SK-N-SH treated with all-trans-retinoic acid at 6 μM for 48 hours (cell line): ENCODE results near the gene PDZD4.

ENCODE experiments used
- ISL1 ChIP-seq: fragments of 250-450 bp; sonication (Bioruptor Pico); IDR thresholded peaks from 2 replicates; pipeline ENCODE4 v2.1.2; 2022; ENCODE audit warnings: mild to moderate bottlenecking, moderate library complexity
- RARB ChIP-seq: fragments of 250-450 bp; sonication (Bioruptor Pico); IDR thresholded peaks from 2 replicates; pipeline ENCODE4 v1.8.0; 2021; ENCODE audit warnings: mild to moderate bottlenecking, moderate library complexity
- ZFP3 ChIP-seq: fragments of 250-450 bp; sonication (Bioruptor Pico); IDR thresholded peaks from 2 replicates; pipeline ENCODE4 v1.5.0; 2020; ENCODE audit warnings: mild to moderate bottlenecking, moderate library complexity
- ZFP30 ChIP-seq: fragments of 450-650 bp; formaldehyde crosslinking; IDR thresholded peaks from 2 replicates; pipeline ENCODE4 v1.5.0; 2022; ENCODE audit warnings: mild to moderate bottlenecking, moderate library complexity
- ZNF70 ChIP-seq: fragments of 450-650 bp; formaldehyde crosslinking; IDR thresholded peaks from 2 replicates; pipeline ENCODE4 v1.5.0; 2020; ENCODE audit warnings: mild to moderate bottlenecking, moderate library complexity
- ZNF8 ChIP-seq: fragments of 450-650 bp; formaldehyde crosslinking; IDR thresholded peaks from 2 replicates; pipeline ENCODE4 v1.5.0; 2020; ENCODE audit warnings: mild to moderate bottlenecking, moderate library complexity
- TF ChIP-seq, protein P1 (sequence below): fragments of 250-450 bp; sonication (Bioruptor Pico); IDR thresholded peaks from 2 replicates; pipeline ENCODE4 v1.8.0; 2021; ENCODE audit warnings: low read depth, mild to moderate bottlenecking, moderate library complexity, borderline replicate concordance
- TF ChIP-seq, protein P2 (sequence below): fragments of 250-450 bp; sonication (Bioruptor Pico); IDR thresholded peaks from 2 replicates; pipeline ENCODE4 v1.8.0; 2020; ENCODE audit warnings: mild to moderate bottlenecking, moderate library complexity, borderline replicate concordance

DNA sequence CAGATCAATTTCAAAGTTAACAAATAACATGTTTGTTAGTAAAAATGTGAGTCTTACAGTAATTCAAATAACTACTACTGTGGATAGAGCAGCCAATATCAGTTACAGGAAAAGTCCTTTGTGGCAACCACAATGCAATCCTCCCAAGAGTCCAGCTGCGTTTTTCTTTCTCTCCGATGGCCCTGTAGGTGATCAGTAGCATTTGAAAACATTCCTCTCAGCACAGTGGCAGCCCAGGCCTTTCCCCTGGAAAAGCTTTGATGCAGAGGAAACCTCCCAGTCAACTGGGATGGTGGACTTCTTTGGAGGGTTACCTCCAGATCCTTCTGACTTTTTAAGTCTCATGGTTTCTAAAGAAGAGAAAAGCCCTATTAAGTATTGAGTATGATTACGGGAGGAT lies 18.0 kb upstream of the PDZD4 start:
- TF ChIP-seq RARB (no peak), ZFP3 (CRISPR knock-in tag) (no peak), ZNF8 (CRISPR knock-in tag) (no peak), ZNF70 (CRISPR knock-in tag) (no peak), ISL1 (CRISPR knock-in tag) (no peak), ZFP30 (CRISPR knock-in tag) (no peak)
- TF ChIP-seq, protein P1, sequence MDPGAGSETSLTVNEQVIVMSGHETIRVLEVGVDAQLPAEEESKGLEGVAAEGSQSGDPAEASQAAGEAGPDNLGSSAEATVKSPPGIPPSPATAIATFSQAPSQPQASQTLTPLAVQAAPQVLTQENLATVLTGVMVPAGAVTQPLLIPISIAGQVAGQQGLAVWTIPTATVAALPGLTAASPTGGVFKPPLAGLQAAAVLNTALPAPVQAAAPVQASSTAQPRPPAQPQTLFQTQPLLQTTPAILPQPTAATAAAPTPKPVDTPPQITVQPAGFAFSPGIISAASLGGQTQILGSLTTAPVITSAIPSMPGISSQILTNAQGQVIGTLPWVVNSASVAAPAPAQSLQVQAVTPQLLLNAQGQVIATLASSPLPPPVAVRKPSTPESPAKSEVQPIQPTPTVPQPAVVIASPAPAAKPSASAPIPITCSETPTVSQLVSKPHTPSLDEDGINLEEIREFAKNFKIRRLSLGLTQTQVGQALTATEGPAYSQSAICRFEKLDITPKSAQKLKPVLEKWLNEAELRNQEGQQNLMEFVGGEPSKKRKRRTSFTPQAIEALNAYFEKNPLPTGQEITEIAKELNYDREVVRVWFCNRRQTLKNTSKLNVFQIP (CRISPR knock-in tag): no peak
- TF ChIP-seq, protein P2, sequence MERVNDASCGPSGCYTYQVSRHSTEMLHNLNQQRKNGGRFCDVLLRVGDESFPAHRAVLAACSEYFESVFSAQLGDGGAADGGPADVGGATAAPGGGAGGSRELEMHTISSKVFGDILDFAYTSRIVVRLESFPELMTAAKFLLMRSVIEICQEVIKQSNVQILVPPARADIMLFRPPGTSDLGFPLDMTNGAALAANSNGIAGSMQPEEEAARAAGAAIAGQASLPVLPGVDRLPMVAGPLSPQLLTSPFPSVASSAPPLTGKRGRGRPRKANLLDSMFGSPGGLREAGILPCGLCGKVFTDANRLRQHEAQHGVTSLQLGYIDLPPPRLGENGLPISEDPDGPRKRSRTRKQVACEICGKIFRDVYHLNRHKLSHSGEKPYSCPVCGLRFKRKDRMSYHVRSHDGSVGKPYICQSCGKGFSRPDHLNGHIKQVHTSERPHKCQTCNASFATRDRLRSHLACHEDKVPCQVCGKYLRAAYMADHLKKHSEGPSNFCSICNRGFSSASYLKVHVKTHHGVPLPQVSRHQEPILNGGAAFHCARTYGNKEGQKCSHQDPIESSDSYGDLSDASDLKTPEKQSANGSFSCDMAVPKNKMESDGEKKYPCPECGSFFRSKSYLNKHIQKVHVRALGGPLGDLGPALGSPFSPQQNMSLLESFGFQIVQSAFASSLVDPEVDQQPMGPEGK (CRISPR knock-in tag): no peak
